Endodermal cell (in vitro differentiated cells): ENCODE results near the gene SERTAD4. TPM values are rescaled to one million over a fixed set of nuclear protein-coding genes. Genes with fewer than 3 reads are reported as not detected.

ENCODE experiments used
- DNase-seq: peaks from one replicate; pipeline ENCODE4 v3.0.0-alpha.2; 2017
- H3K27ac ChIP-seq: 2 replicates; pipeline ENCODE4 v1.5.1; 2013; ENCODE audit warnings: mild to moderate bottlenecking, low read depth, low read length, moderate library complexity
- H3K27me3 ChIP-seq: 2 replicates; pipeline ENCODE4 v1.6.1; 2013; ENCODE audit warnings: mild to moderate bottlenecking, low read length, moderate library complexity; ENCODE audit not compliant: insufficient read depth, control insufficient read depth, poor library complexity, severe bottlenecking
- H3K36me3 ChIP-seq: 2 replicates; pipeline ENCODE4 v1.7.0; 2013; ENCODE audit warnings: mild to moderate bottlenecking, low read length, moderate library complexity; ENCODE audit not compliant: control insufficient read depth, insufficient read depth
- H3K4me1 ChIP-seq: one replicate; pipeline ENCODE4 v1.7.0; 2013; ENCODE audit warnings: low read length; ENCODE audit not compliant: control insufficient read depth, insufficient read depth
- H3K4me3 ChIP-seq: 2 replicates; pipeline ENCODE4 v1.5.1; 2013; ENCODE audit warnings: mild to moderate bottlenecking, low read length, moderate library complexity
- H3K9ac ChIP-seq: 2 replicates; pipeline ENCODE4 v1.6.1; 2013; ENCODE audit warnings: mild to moderate bottlenecking, low read length, moderate library complexity; ENCODE audit not compliant: poor library complexity, severe bottlenecking; ENCODE audit errors: extremely low read depth
- H3K9me3 ChIP-seq: 2 replicates; pipeline ENCODE4 v1.6.1; 2013; ENCODE audit warnings: mild to moderate bottlenecking, low read length, moderate library complexity; ENCODE audit not compliant: control insufficient read depth
- H3K27ac Mint-ChIP-seq: 2 replicates; pipeline ENCODE4 v1.8.0; 2020; ENCODE audit warnings: mixed read lengths
- H3K27me3 Mint-ChIP-seq: 2 replicates; pipeline ENCODE4 v1.8.0; 2021; ENCODE audit warnings: mild to moderate bottlenecking, mixed read lengths; ENCODE audit not compliant: insufficient read depth
- H3K36me3 Mint-ChIP-seq: 2 replicates; pipeline ENCODE4 v1.8.0; 2020; ENCODE audit warnings: low read depth, mixed read lengths
- H3K4me1 Mint-ChIP-seq: 2 replicates; pipeline ENCODE4 v1.8.0; 2020; ENCODE audit warnings: mixed read lengths
- H3K4me3 Mint-ChIP-seq: 2 replicates; pipeline ENCODE4 v1.8.0; 2020; ENCODE audit warnings: mild to moderate bottlenecking, moderate library complexity, mixed read lengths
- H3K9me3 Mint-ChIP-seq: 2 replicates; pipeline ENCODE4 v1.8.0; 2020; ENCODE audit warnings: mild to moderate bottlenecking, mixed read lengths
- CTCF ChIP-seq: fragments of 200-600 bp; sonication (generic); conservative IDR thresholded peaks from 2 replicates; pipeline ENCODE4 v1.5.0; 2021; ENCODE audit warnings: antibody characterized with exemption, mild to moderate bottlenecking
- WGBS, 2 experiments: methylation state at CpG; one replicate each; pipeline versions ENCODE4 v1.1.5 to v1.1.7; 2013; ENCODE audit warnings: missing lambda C conversion rate in 2 of 2, mixed read lengths in 1 of 2; ENCODE audit not compliant: insufficient coverage in 1 of 2, insufficient read length in 1 of 2; 5-methylcytosine and 5-hydroxymethylcytosine counted together
- total RNA-seq, 2 donors: library from RNA; stranded (reverse); fragmentation: NEBNext Ultra II Directional in 1 of 2; extraction: Animal tissue kit (Norgen Biotek cat#: 25700) in 1 of 2; gene quantifications; 2 replicates in 1 of 2; 3 replicates in 1 of 2; pipeline ENCODE4 v1.2.1, GENCODE V29; 2021

Gene SERTAD4
- total RNA-seq, 2 donors from 2014 or later = 0.58 to 1.1 TPM

- DNase-seq = no peak
- Histone ChIP-seq H3K9ac (no peak overlapping the region), H3K4me1 (no peaks in the 10 kb centered on the region), H3K27me3 (no peaks in the 10 kb centered on the region), H3K27ac (no peak overlapping the region), H3K36me3 (no peaks in the 10 kb centered on the region), H3K4me3 (no peak overlapping the region), H3K9me3 (no peaks in the 10 kb centered on the region)
- Mint-ChIP-seq H3K4me1 (no peaks in the 10 kb centered on the region), H3K4me3 (no peak overlapping the region), H3K9me3 (peaks cover 5% of the 10 kb centered on the region), H3K27me3 (peaks cover 5% of the 10 kb centered on the region), H3K27ac (no peak overlapping the region), H3K36me3 (no peaks in the 10 kb centered on the region)
- no peak for TF ChIP-seq CTCF
- WGBS, 2 experiments = 92 to 94% methylated on average over 6 to 8 of the region's 8 CpGs
These were observed 19.3 kb upstream of the SERTAD4 start for GRCh38 chr1:210213335-210213734.

- no peak overlapping the region for H3K4me3 ChIP-seq
- TF ChIP-seq CTCF = no peak
- no peak overlapping the region for H3K27ac ChIP-seq
- Mint-ChIP-seq H3K4me1 (no peaks in the 10 kb centered on the region), H3K27me3 (no peaks in the 10 kb centered on the region), H3K9me3 (no peaks in the 10 kb centered on the region), H3K27ac (no peak overlapping the region), H3K36me3 (no peaks in the 10 kb centered on the region), H3K4me3 (no peak overlapping the region)
- 89 to 90% methylated on average over 3 to 4 of the region's 4 CpGs for WGBS, 2 experiments
- H3K4me1 ChIP-seq = no peaks in the 10 kb centered on the region
- H3K9me3 ChIP-seq = no peaks in the 10 kb centered on the region
- H3K27me3 ChIP-seq = no peaks in the 10 kb centered on the region
- no peak overlapping the region for H3K9ac ChIP-seq
- H3K36me3 ChIP-seq = no peaks in the 10 kb centered on the region
- DNase-seq = no peak
These were observed 17.8 kb upstream of the SERTAD4 start for GRCh38 chr1:210214573-210215409.

GRCh38 chr1:210217482-210217881, 15.1 kb upstream of the SERTAD4 start:
- H3K27ac ChIP-seq = no peak overlapping the region
- no peaks in the 10 kb centered on the region for H3K9me3 Mint-ChIP-seq
- TF ChIP-seq CTCF = no peak
- H3K36me3 ChIP-seq = no peaks in the 10 kb centered on the region
- H3K4me3 ChIP-seq = no peak overlapping the region
- no peak overlapping the region for H3K4me3 Mint-ChIP-seq
- peaks cover 5% of the 10 kb centered on the region for H3K4me1 Mint-ChIP-seq
- DNase-seq = no peak
- H3K27ac Mint-ChIP-seq = no peak overlapping the region
- WGBS, 2 experiments = 94 to 98% methylated on average over 3 to 5 of the region's 5 CpGs
- H3K36me3 Mint-ChIP-seq = no peaks in the 10 kb centered on the region
- no peak overlapping the region for H3K9ac ChIP-seq
- no peaks in the 10 kb centered on the region for H3K27me3 Mint-ChIP-seq
- H3K9me3 ChIP-seq = no peaks in the 10 kb centered on the region
- H3K4me1 ChIP-seq = peaks cover 2% of the 10 kb centered on the region
- H3K27me3 ChIP-seq = no peaks in the 10 kb centered on the region
